GM12878 (cell line): Measurements from ENCODE around the gene DNAJB5. TPM values are rescaled to one million over a fixed set of nuclear protein-coding genes. Genes with fewer than 3 reads are reported as not detected.

Source experiments
- ATF3 ChIP-seq: IDR thresholded peaks from 2 replicates; pipeline ENCODE4 v1.6.1; 2011; ENCODE audit warnings: low read depth, mild to moderate bottlenecking, low read length, moderate library complexity, borderline replicate concordance; ENCODE audit errors: extremely low read depth
- EED ChIP-seq: sonication (generic); IDR thresholded peaks from 2 replicates; pipeline ENCODE4 v1.6.1; 2016; ENCODE audit warnings: antibody characterized with exemption, low read depth
- IRF4 ChIP-seq: IDR thresholded peaks from 2 replicates; pipeline ENCODE4 v1.6.1; 2011; ENCODE audit warnings: low read depth, low read length
- MEF2A ChIP-seq: IDR thresholded peaks from 2 replicates; pipeline ENCODE4 v1.6.1; 2011; ENCODE audit warnings: low read depth, mild to moderate bottlenecking, low read length, moderate library complexity; ENCODE audit not compliant: insufficient read depth
- NFYB ChIP-seq: IDR thresholded peaks from 2 replicates; pipeline ENCODE4 v1.6.1; 2011; ENCODE audit warnings: low read depth, mild to moderate bottlenecking, low read length, improper control_type of control experiment, moderate library complexity; ENCODE audit not compliant: insufficient read depth
- ZNF384 ChIP-seq: IDR thresholded peaks from 2 replicates; pipeline ENCODE4 v1.6.1; 2012; ENCODE audit warnings: low read depth, mild to moderate bottlenecking, low read length, improper control_type of control experiment, borderline replicate concordance
- polyA plus RNA-seq, 11 experiments: library from polyadenylated mRNA; depleted of rRNA in 4 of 11; unstranded in 6 of 11; stranded (reverse) in 5 of 11; fragments of >200 nt; fragmentation: Nextera tagmentation in 4 of 11; fragmentation: Illumina TruSeq in 1 of 11; extraction: Ambion mirVana in 4 of 11; extraction: Trizol in 1 of 11; gene quantifications; 1 replicate in 1 of 11; 2 replicates in 10 of 11; pipeline versions ENCODE4 v1.2.1 to v1.2.3, GENCODE V29; 2011 to 2016; ENCODE audit warnings: inconsistent platforms in 2 of 11, missing spikeins in 2 of 11, low read depth in 1 of 11
- total RNA-seq, 4 experiments: library from RNA; depleted of rRNA in 3 of 4; stranded (reverse); fragments of >200 nt in 3 of 4; fragmentation: Illumina TruSeq in 1 of 4; extraction: Trizol in 1 of 4; gene quantifications; 2 replicates each; pipeline versions ENCODE4 v1.2.1 to v1.2.3, GENCODE V29; 2013 to 2021
- TF ChIP-seq, protein P1 (sequence below): IDR thresholded peaks from 2 replicates; pipeline ENCODE4 v1.6.1; 2012; ENCODE audit warnings: mild to moderate bottlenecking, low read depth, low read length
- TF ChIP-seq, protein P2 (sequence below): IDR thresholded peaks from 2 replicates; pipeline ENCODE4 v1.6.1; 2011; ENCODE audit warnings: borderline replicate concordance, low read depth, mild to moderate bottlenecking, moderate library complexity, mixed read lengths, low read length; ENCODE audit not compliant: insufficient read depth; ENCODE audit errors: extremely low read length

The DNAJB5 gene
- total and polyA plus RNA-seq, 10 of the 15 experiments (the other 5 are each of a cell fraction or from before 2014, with no cell fraction given), result 0.92 to 13.3 (median 6.8) TPM

- TF ChIP-seq, protein P1, sequence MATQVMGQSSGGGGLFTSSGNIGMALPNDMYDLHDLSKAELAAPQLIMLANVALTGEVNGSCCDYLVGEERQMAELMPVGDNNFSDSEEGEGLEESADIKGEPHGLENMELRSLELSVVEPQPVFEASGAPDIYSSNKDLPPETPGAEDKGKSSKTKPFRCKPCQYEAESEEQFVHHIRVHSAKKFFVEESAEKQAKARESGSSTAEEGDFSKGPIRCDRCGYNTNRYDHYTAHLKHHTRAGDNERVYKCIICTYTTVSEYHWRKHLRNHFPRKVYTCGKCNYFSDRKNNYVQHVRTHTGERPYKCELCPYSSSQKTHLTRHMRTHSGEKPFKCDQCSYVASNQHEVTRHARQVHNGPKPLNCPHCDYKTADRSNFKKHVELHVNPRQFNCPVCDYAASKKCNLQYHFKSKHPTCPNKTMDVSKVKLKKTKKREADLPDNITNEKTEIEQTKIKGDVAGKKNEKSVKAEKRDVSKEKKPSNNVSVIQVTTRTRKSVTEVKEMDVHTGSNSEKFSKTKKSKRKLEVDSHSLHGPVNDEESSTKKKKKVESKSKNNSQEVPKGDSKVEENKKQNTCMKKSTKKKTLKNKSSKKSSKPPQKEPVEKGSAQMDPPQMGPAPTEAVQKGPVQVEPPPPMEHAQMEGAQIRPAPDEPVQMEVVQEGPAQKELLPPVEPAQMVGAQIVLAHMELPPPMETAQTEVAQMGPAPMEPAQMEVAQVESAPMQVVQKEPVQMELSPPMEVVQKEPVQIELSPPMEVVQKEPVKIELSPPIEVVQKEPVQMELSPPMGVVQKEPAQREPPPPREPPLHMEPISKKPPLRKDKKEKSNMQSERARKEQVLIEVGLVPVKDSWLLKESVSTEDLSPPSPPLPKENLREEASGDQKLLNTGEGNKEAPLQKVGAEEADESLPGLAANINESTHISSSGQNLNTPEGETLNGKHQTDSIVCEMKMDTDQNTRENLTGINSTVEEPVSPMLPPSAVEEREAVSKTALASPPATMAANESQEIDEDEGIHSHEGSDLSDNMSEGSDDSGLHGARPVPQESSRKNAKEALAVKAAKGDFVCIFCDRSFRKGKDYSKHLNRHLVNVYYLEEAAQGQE, result no peak
- no peak for TF ChIP-seq IRF4
- TF ChIP-seq ATF3, result no peak
- TF ChIP-seq, protein P2, sequence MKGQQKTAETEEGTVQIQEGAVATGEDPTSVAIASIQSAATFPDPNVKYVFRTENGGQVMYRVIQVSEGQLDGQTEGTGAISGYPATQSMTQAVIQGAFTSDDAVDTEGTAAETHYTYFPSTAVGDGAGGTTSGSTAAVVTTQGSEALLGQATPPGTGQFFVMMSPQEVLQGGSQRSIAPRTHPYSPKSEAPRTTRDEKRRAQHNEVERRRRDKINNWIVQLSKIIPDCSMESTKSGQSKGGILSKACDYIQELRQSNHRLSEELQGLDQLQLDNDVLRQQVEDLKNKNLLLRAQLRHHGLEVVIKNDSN, result no peak
- TF ChIP-seq NFYB, result no peak
- TF ChIP-seq MEF2A, result no peak
- TF ChIP-seq EED, result no peak
- no peak for TF ChIP-seq ZNF384
Measured at GRCh38 chr9:34982361-34982760, 7.2 kb upstream of the DNAJB5 start (continued).
